Common myeloid progenitor, CD34-positive (primary cell): Measurements from ENCODE around the gene KHSRP.

Source experiments
- CTCF ChIA-PET: fragments of 350-600 bp; sonication (Branson Sonifier 250); formaldehyde crosslinking; loops from one replicate; lab custom pipeline; 2021; ENCODE audit warnings: antibody characterized with exemption; lab: Charles Lee
- POLR2A ChIA-PET: fragments of 350-600 bp; sonication (Branson Sonifier 250); formaldehyde crosslinking; loops from one replicate; lab custom pipeline; 2021; ENCODE audit warnings: antibody characterized with exemption; lab: Charles Lee
- DNase-seq, 3 donors: peaks; one replicate each; pipeline versions ENCODE4 v3.0.0 to v3.0.0-alpha.2; 2013
- H3K27ac ChIP-seq, 2 experiments: 1 replicate in 1 of 2; 2 replicates in 1 of 2; pipeline ENCODE4 v1.7.0; 2013; ENCODE audit warnings: inconsistent platforms in 2 of 2, low read length in 2 of 2, mild to moderate bottlenecking in 2 of 2, low read depth in 1 of 2, moderate library complexity in 1 of 2; ENCODE audit not compliant: severe bottlenecking in 2 of 2, insufficient read depth in 1 of 2, poor library complexity in 1 of 2
- H3K27me3 ChIP-seq, 5 experiments: replicated peaks in 2 of 5; 1 replicate in 3 of 5; 2 replicates in 2 of 5; pipeline versions ENCODE4 v1.6.1 to v1.7.0; 2013; ENCODE audit warnings: low read length in 4 of 5, mild to moderate bottlenecking in 2 of 5, moderate library complexity in 2 of 5, inconsistent platforms in 1 of 5; ENCODE audit not compliant: insufficient read depth in 5 of 5, control insufficient read depth in 4 of 5
- H3K36me3 ChIP-seq, 4 experiments: 1 replicate in 2 of 4; 2 replicates in 2 of 4; pipeline versions ENCODE4 v1.6.1 to v1.7.0; 2013; ENCODE audit warnings: low read length in 3 of 4, control low read depth in 1 of 4, mild to moderate bottlenecking in 1 of 4; ENCODE audit not compliant: control insufficient read depth in 4 of 4, insufficient read depth in 4 of 4
- H3K4me1 ChIP-seq, 4 experiments: 1 replicate in 3 of 4; 2 replicates in 1 of 4; pipeline versions ENCODE4 v1.6.1 to v1.7.1; 2013; ENCODE audit warnings: low read length in 3 of 4, mild to moderate bottlenecking in 3 of 4, control low read depth in 1 of 4, inconsistent platforms in 1 of 4, moderate library complexity in 1 of 4; ENCODE audit not compliant: control insufficient read depth in 4 of 4, insufficient read depth in 4 of 4; ENCODE audit errors: control extremely low read depth in 1 of 4
- H3K4me3 ChIP-seq, 7 experiments: 1 replicate in 4 of 7; 2 replicates in 3 of 7; pipeline versions ENCODE4 v1.5.1 to v1.7.0; 2013; ENCODE audit warnings: mild to moderate bottlenecking in 7 of 7, low read length in 6 of 7, moderate library complexity in 6 of 7, inconsistent platforms in 2 of 7, low read depth in 2 of 7, control low read depth in 1 of 7; ENCODE audit not compliant: insufficient read depth in 4 of 7, control insufficient read depth in 1 of 7; ENCODE audit errors: extremely low read depth in 1 of 7
- H3K9me3 ChIP-seq, 5 experiments: 1 replicate in 4 of 5; 2 replicates in 1 of 5; pipeline versions ENCODE4 v1.6.1 to v1.7.1; 2013; ENCODE audit warnings: low read length in 4 of 5, mild to moderate bottlenecking in 2 of 5, inconsistent platforms in 1 of 5, low read depth in 1 of 5, moderate library complexity in 1 of 5; ENCODE audit not compliant: control insufficient read depth in 4 of 5, insufficient read depth in 2 of 5; ENCODE audit errors: control extremely low read depth in 1 of 5
- WGBS: methylation state at CpG from one replicate; pipeline ENCODE4 v1.1.5; 2013; ENCODE audit not compliant: insufficient coverage; 5-methylcytosine and 5-hydroxymethylcytosine counted together

The KHSRP gene

DNA sequence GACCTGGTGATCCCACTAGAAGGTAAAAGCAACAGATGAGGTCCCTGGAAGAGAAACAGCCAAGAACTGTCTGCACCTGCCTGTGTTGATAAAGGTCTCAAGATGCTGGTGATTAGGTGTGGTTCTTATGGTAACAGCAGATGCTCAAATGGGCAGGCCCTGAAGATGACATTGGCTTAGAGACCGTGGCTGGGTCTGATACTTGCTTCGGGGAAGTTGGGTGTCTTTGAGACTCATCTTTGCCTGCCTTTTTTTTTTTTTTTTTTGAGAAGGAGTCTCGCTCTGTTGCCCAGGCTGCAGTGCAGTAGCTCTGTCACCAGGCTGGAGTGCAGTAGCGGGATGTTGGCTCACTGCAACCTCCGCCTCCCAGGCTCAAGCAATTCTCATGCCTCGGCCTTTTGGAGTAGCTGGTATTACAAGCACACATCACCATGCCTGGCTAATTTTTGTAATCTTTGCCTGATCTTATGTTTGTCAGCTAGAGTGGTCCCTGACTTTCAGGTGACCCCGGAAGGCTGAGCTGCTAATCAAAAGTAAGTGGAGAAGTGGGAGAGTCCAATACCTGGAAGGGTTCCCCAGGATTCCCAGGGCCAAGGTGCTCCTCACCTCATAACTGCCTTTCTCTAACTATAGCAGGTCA, 27.1 kb upstream of the KHSRP start:
- peaks cover 0 to 22% (median 14%) of the 10 kb centered on the region in 5 experiments for H3K9me3 ChIP-seq
- no peak for DNase-seq
- H3K36me3 ChIP-seq, result peaks cover 0 to 27% (median 11%) of the 10 kb centered on the region in 4 experiments
- ChIA-PET POLR2A (no interaction called here), CTCF (no interaction called here)
- no peak overlapping the region for H3K27ac ChIP-seq
- H3K27me3 ChIP-seq, result no peaks in the 10 kb centered on the region
- no peak overlapping the region for H3K4me3 ChIP-seq
- H3K4me1 ChIP-seq, result no peaks in the 10 kb centered on the region
- 96% methylated on average over 5 of the region's 7 CpGs for WGBS

DNA sequence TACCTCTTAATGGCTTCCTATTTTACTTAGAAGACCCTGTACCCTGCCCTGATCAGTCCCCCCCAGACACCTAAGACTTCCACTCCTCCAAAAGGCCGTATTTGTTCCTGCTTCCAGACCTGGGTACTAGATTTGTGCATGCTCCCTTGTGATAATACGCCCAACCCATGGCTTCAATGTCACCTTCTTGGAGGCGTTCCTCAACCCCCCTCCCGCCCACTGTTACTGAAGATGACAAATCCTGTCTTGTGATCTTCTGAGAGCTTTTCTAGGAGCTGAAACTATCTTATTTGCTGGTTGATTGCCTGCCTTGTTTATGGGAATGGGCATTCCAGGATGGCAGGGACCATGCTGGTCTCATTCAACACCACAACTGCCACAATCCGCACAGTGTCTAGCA, 25.6 kb upstream of the KHSRP start:
- H3K9me3 ChIP-seq, result peaks cover 0 to 22% (median 12%) of the 10 kb centered on the region in 5 experiments
- H3K4me3 ChIP-seq, result no peak overlapping the region
- peaks cover 0 to 26% (median 10%) of the 10 kb centered on the region in 4 experiments for H3K36me3 ChIP-seq
- DNase-seq, result no peak
- ChIA-PET POLR2A (no interaction called here), CTCF (no interaction called here)
- no peaks in the 10 kb centered on the region for H3K27me3 ChIP-seq
- no peak overlapping the region for H3K27ac ChIP-seq
- WGBS, result 98% methylated on average over 4 of the region's 5 CpGs
- H3K4me1 ChIP-seq, result no peaks in the 10 kb centered on the region

DNA sequence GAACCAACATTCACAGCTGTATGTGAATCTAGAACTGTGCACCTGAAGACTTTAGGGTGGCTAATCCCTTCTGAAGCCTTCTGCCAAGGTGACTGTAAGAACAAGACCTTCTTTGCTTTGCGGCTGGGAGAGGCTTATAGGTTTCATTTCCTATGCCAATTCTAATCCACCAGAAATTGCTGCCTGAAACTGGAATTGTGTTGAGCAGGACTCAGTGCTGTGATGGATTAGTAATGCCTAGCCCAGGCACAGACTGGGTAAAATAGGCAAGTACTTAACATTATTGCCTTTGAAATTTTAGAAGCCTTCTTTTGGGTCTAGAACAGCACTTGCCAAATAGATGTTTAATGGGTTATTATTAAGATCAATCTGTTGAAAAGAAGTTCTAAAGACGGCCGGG, 23.4 kb upstream of the KHSRP start:
- peaks cover 0 to 6% (median 0%) of the 10 kb centered on the region in 5 experiments for H3K9me3 ChIP-seq
- H3K27me3 ChIP-seq, result no peaks in the 10 kb centered on the region
- WGBS, result 100% methylated on average over 3 of the region's 3 CpGs
- CTCF ChIA-PET, result no interaction called here
- POLR2A ChIA-PET, result no interaction called here
- no peak overlapping the region for H3K4me3 ChIP-seq
- H3K36me3 ChIP-seq, result peaks cover 0 to 13% (median 0%) of the 10 kb centered on the region in 4 experiments
- H3K27ac ChIP-seq, result no peak overlapping the region
- H3K4me1 ChIP-seq, result no peaks in the 10 kb centered on the region
- no peak for DNase-seq

DNA sequence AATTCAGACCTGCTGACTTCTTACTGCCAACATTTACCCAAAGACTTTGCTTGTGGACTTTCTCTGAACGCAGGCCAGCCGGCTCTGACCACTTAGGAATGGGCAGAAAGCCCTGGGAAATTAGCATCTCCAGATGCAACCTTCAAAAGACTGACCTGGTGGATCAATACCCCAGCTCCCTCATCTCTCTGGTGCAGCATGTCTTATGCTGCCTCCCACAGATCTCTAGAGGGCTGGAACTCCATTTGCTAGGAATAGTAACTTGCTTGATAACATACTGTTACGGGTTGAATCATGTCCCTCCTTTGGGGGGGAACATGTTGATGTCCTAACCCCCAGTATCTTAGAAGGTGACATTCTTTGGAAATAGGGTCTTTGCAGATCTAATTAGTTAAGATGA, 21.8 kb upstream of the KHSRP start:
- Histone ChIP-seq H3K4me3 (no peak overlapping the region), H3K9me3 (peaks cover 0 to 6% (median 0%) of the 10 kb centered on the region in 5 experiments), H3K4me1 (no peaks in the 10 kb centered on the region), H3K27me3 (no peaks in the 10 kb centered on the region), H3K36me3 (peaks cover 0 to 4% (median 0%) of the 10 kb centered on the region in 4 experiments), H3K27ac (no peak overlapping the region)
- CTCF ChIA-PET, result no interaction called here
- no peak for DNase-seq
- POLR2A ChIA-PET, result no interaction called here
- 100% methylated on average over 3 of the region's 3 CpGs for WGBS

DNA sequence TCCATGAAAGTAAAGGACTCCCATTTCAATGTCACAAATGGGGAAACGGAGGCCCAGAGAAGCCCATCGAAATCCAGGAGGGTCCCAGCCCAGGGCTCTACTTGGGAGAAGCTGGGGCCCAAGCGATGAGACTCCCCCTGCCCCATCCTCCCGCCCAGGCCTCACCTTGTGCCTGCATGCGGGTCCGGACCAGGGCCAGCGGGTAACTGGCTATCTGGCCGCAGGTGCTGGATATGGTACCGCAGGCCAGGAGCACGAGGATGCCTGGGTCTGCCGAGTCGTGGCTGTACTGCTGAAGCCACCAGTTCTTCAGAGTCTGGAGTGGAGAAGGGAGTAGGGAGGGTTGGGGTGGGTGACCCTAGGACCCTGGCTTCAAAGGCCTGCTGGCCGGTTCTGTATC, 19.4 kb upstream of the KHSRP start:
- no peak for DNase-seq
- WGBS, result 98% methylated on average over 5 of the region's 13 CpGs
- no peak overlapping the region for H3K4me3 ChIP-seq
- POLR2A ChIA-PET, result no interaction called here
- H3K9me3 ChIP-seq, result peaks cover 0 to 6% (median 0%) of the 10 kb centered on the region in 5 experiments
- peaks cover 0 to 4% (median 0%) of the 10 kb centered on the region in 4 experiments for H3K36me3 ChIP-seq
- CTCF ChIA-PET, result no interaction called here
- no peaks in the 10 kb centered on the region for H3K4me1 ChIP-seq
- H3K27me3 ChIP-seq, result no peaks in the 10 kb centered on the region
- H3K27ac ChIP-seq, result no peak overlapping the region

DNA sequence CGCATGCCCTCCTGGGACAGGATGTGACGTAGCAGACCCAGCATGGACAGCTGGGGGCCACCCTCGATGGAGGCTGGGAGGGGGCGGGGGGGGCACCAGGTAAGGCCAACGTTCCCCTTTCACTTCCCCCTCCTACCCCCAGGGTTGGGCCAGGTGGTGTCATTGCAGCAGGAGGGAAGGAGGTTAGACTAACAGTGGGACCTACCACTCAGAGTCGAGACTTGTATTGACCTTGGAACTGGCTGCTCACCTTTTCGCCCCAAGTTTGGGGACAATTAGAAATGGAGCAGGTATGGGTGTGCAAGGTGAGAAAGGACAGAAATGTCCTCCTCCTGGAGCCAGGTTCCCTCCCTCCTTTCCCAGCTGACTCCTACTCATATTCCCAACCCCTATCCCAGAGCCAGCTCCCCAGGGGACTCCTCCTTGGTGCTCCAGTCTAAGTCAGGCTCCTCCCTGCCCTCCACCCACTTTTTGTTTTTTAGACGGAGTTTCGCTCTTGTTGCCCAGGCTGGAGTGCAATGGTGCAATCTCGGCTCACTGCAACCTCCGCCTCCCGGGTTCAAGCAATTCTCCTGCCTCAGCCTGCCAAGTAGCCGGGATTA, 17.6 kb upstream of the KHSRP start:
- H3K36me3 ChIP-seq, result peaks cover 0 to 4% (median 0%) of the 10 kb centered on the region in 4 experiments
- no peak overlapping the region for H3K27ac ChIP-seq
- no peak overlapping the region for H3K4me3 ChIP-seq
- 95% methylated on average over 3 of the region's 13 CpGs for WGBS
- no peak for DNase-seq
- peaks cover 0 to 6% (median 0%) of the 10 kb centered on the region in 5 experiments for H3K9me3 ChIP-seq
- peaks cover 0 to 2% (median 0%) of the 10 kb centered on the region in 5 experiments for H3K27me3 ChIP-seq
- no peaks in the 10 kb centered on the region for H3K4me1 ChIP-seq
- POLR2A ChIA-PET, result no interaction called here
- CTCF ChIA-PET, result no interaction called here

DNA sequence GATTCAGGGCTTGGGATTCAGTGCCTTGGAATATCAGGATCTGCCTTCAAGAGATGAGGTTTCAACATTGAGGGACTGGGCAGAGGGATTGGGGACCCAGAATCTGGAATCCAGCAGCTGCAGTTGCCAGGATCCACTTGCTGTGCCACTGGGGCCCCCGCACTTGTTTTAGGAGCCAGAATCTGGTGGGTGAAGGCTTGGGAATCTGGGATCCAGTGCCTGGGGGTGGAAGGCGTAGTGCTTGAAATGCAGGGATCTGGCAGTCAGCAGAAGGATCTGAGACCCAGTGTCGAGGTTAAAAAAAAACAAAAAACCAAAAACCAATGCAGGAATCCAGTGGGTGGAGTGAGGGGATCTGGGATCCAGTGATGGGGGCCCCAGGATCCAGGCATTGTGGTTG, 16.3 kb upstream of the KHSRP start:
- no peaks in the 10 kb centered on the region for H3K36me3 ChIP-seq
- H3K4me1 ChIP-seq, result no peaks in the 10 kb centered on the region
- DNase-seq, result no peak
- 100% methylated on average over 2 of the region's 3 CpGs for WGBS
- CTCF ChIA-PET, result no interaction called here
- no peak overlapping the region for H3K27ac ChIP-seq
- H3K27me3 ChIP-seq, result peaks cover 0 to 2% (median 0%) of the 10 kb centered on the region in 5 experiments
- POLR2A ChIA-PET, result no interaction called here
- no peak overlapping the region for H3K4me3 ChIP-seq
- H3K9me3 ChIP-seq, result no peaks in the 10 kb centered on the region
